Measurements from ENCODE around the gene CDCA8. TPM values are rescaled to one million over a fixed set of nuclear protein-coding genes. Genes with fewer than 3 reads are reported as not detected.

CDCA8 gene
- polyA plus RNA-seq, 4 donors, result 4.0 to 23.5 (median 7.6) TPM

- FAIRE-seq (no peak), DNase-seq (no peak)
- Histone ChIP-seq H3K27me3 (ENCODE audit: control insufficient read depth in 3 of 3, insufficient read depth in 3 of 3, low read length in 3 of 3) (peaks cover 0 to 2% (median 0%) of the 10 kb centered on the region in 3 donors), H3K27ac (ENCODE audit: low read depth in 1 of 3, low read length in 2 of 3) (no peak overlapping the region), H3K4me1 (ENCODE audit: control insufficient read depth in 3 of 3, insufficient read depth in 2 of 3, low read depth in 1 of 3, low read length in 2 of 3) (no peaks in the 10 kb centered on the region), H3K4me3 (ENCODE audit: low read depth in 1 of 3, low read length in 3 of 3) (no peak overlapping the region), H3K9me3 (ENCODE audit: control insufficient read depth in 2 of 2, insufficient read depth in 1 of 2, low read depth in 1 of 2, low read length in 1 of 2) (no peaks in the 10 kb centered on the region), H3K36me3 (ENCODE audit: control insufficient read depth in 3 of 3, insufficient read depth in 2 of 3, low read depth in 1 of 3, low read length in 3 of 3) (no peaks in the 10 kb centered on the region)
- WGBS, 3 donors, result 63 to 88% (median 86%) methylated on average over 19 of the region's 19 CpGs
Measured at GRCh38 chr1:37721565-37721964, 29.2 kb downstream of the CDCA8 start.

DNA sequence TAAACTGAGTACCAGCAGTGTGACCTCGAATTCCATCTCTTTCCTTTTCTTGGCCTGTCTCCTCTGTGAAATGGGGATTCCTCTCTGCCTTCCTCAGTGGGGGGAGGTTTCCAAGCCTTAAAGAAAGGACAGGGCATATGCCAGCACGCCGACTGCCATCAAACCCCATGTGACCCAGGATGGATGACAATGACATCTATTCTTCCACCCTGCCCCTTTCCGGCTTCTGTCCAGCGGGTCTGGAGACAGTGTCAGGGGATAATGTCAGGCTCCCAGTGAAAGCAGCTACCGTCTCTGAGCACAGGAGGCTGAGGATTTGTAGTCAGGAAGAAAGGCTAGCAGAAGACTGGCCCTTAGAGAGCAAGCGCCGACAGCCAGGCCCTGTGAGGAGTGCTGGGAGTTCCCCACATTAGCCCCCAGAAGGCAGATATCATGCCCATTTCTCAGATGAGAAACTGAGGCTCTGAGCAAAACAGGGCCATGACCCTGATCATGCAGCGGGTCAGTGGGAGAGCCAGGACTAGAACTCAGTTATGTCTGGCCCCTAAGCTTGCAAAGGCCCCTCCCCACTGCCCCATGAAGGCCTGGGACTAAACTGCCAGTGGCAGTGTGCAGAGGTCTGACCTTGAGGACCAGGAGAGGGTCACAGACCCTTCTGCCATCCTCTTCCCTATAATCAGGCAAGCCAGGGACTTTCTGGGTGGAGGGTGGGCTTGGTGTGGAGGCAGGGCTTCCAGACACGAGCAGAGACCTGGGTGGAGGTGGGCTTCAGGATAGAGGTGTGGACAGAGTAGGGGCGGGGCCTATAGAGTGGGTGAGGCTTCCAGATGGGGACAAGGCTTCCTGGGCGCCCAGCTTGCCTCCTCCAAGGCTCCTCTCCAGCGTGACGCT lies 30.1 kb downstream of the CDCA8 start:
- FAIRE-seq, result no peak

DNA sequence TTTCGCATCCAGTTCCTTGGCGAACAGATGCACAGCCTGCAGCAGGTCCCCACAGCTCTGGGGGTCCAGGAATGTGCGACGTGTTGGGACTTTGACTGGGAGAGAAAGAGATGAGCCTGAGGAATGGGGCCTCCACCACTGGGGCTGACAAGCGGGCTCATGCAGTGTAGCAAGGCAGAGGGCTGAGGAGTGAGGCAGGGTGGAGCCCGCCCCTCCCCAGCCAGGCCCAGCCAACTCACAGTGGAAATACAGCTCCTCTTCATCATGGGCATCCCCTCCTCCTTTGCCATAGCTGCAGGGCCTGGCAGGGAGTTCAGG lies 30.7 kb downstream of the CDCA8 start:
- no peak overlapping the region for H3K27ac ChIP-seq (ENCODE audit: low read depth in 1 of 3, low read length in 2 of 3)
- 87 to 91% (median 90%) methylated on average over 6 of the region's 6 CpGs for WGBS, 3 donors
- no peak for FAIRE-seq

More for the DNA sequence above, 30.1 kb downstream of the CDCA8 start:
- WGBS, 3 donors, result 82 to 90% (median 90%) methylated on average over 14 of the region's 14 CpGs
- no peaks in the 10 kb centered on the region for H3K9me3 ChIP-seq (ENCODE audit: control insufficient read depth in 2 of 2, insufficient read depth in 1 of 2, low read depth in 1 of 2, low read length in 1 of 2)
- no peak overlapping the region for H3K4me3 ChIP-seq (ENCODE audit: low read depth in 1 of 3, low read length in 3 of 3)
- H3K36me3 ChIP-seq (ENCODE audit: control insufficient read depth in 3 of 3, insufficient read depth in 2 of 3, low read depth in 1 of 3, low read length in 3 of 3), result no peaks in the 10 kb centered on the region
- H3K27ac ChIP-seq (ENCODE audit: low read depth in 1 of 3, low read length in 2 of 3), result no peak overlapping the region
- peaks cover 0 to 2% (median 0%) of the 10 kb centered on the region in 3 donors for H3K27me3 ChIP-seq (ENCODE audit: control insufficient read depth in 3 of 3, insufficient read depth in 3 of 3, low read length in 3 of 3)
- DNase-seq, result no peak
- no peaks in the 10 kb centered on the region for H3K4me1 ChIP-seq (ENCODE audit: control insufficient read depth in 3 of 3, insufficient read depth in 2 of 3, low read depth in 1 of 3, low read length in 2 of 3)

DNA sequence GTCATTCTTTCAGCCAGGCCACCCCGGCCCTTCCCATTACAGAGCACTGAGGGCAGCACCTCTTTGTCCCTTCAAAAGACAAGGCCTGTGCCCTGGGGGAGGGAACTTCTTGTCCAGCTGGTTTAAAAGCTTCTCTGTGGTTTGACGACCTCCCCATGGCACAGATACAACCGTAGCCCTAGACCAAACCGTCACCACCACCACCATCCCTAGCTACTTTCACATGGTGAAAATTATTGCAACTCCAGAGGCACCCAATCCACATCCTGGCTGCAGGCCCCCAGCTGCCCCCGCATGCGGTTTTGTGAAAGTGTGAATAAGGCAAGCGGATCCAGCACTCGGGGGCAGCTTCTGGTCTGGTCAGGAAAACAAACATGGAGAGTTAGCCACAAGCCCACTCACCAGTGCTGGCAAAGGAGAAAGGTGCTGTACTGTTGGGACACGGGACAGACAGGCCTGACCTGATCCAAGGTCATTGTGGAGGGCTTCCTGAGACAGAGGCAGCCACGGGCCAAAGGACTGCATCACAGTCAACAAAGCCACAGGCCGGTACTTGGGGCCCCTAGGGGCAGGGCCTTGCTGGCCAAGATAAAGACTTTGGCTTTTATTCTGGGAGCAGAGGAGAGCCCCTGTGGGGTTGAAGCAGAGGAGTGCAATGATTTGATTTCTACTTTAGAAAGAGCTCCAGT lies 31.2 kb downstream of the CDCA8 start:
- H3K4me1 ChIP-seq (ENCODE audit: control insufficient read depth in 3 of 3, insufficient read depth in 2 of 3, low read depth in 1 of 3, low read length in 2 of 3), result no peaks in the 10 kb centered on the region
- no peak for DNase-seq
- no peaks in the 10 kb centered on the region for H3K9me3 ChIP-seq (ENCODE audit: control insufficient read depth in 2 of 2, insufficient read depth in 1 of 2, low read depth in 1 of 2, low read length in 1 of 2)
- H3K27ac ChIP-seq (ENCODE audit: low read depth in 1 of 3, low read length in 2 of 3), result no peak overlapping the region
- WGBS, 3 donors, result 56 to 72% (median 67%) methylated on average over 11 of the region's 11 CpGs
- FAIRE-seq, result no peak
- H3K27me3 ChIP-seq (ENCODE audit: control insufficient read depth in 3 of 3, insufficient read depth in 3 of 3, low read length in 3 of 3), result peaks cover 0 to 2% (median 0%) of the 10 kb centered on the region in 3 donors
- H3K36me3 ChIP-seq (ENCODE audit: control insufficient read depth in 3 of 3, insufficient read depth in 2 of 3, low read depth in 1 of 3, low read length in 3 of 3), result no peaks in the 10 kb centered on the region
- no peak overlapping the region for H3K4me3 ChIP-seq (ENCODE audit: low read depth in 1 of 3, low read length in 3 of 3)

More for the DNA sequence above, 30.7 kb downstream of the CDCA8 start:
- peaks cover 0 to 2% (median 0%) of the 10 kb centered on the region in 3 donors for H3K27me3 ChIP-seq (ENCODE audit: control insufficient read depth in 3 of 3, insufficient read depth in 3 of 3, low read length in 3 of 3)
- no peak overlapping the region for H3K4me3 ChIP-seq (ENCODE audit: low read depth in 1 of 3, low read length in 3 of 3)
- no peaks in the 10 kb centered on the region for H3K4me1 ChIP-seq (ENCODE audit: control insufficient read depth in 3 of 3, insufficient read depth in 2 of 3, low read depth in 1 of 3, low read length in 2 of 3)
- H3K36me3 ChIP-seq (ENCODE audit: control insufficient read depth in 3 of 3, insufficient read depth in 2 of 3, low read depth in 1 of 3, low read length in 3 of 3), result no peaks in the 10 kb centered on the region
- no peak for DNase-seq
- H3K9me3 ChIP-seq (ENCODE audit: control insufficient read depth in 2 of 2, insufficient read depth in 1 of 2, low read depth in 1 of 2, low read length in 1 of 2), result no peaks in the 10 kb centered on the region

GRCh38 chr1:37724575-37724974 lies 32.3 kb downstream of the CDCA8 start:
- DNase-seq (no peak), FAIRE-seq (no peak)
- Histone ChIP-seq H3K27ac (ENCODE audit: low read depth in 1 of 3, low read length in 2 of 3) (no peak overlapping the region), H3K36me3 (ENCODE audit: control insufficient read depth in 3 of 3, insufficient read depth in 2 of 3, low read depth in 1 of 3, low read length in 3 of 3) (no peaks in the 10 kb centered on the region), H3K4me1 (ENCODE audit: control insufficient read depth in 3 of 3, insufficient read depth in 2 of 3, low read depth in 1 of 3, low read length in 2 of 3) (no peaks in the 10 kb centered on the region), H3K27me3 (ENCODE audit: control insufficient read depth in 3 of 3, insufficient read depth in 3 of 3, low read length in 3 of 3) (peaks cover 0 to 2% (median 0%) of the 10 kb centered on the region in 3 donors), H3K4me3 (ENCODE audit: low read depth in 1 of 3, low read length in 3 of 3) (no peak overlapping the region), H3K9me3 (ENCODE audit: control insufficient read depth in 2 of 2, insufficient read depth in 1 of 2, low read depth in 1 of 2, low read length in 1 of 2) (no peaks in the 10 kb centered on the region)
- 87 to 94% (median 88%) methylated on average over 6 of the region's 6 CpGs for WGBS, 3 donors

- Histone ChIP-seq H3K27ac (ENCODE audit: low read depth in 1 of 3, low read length in 2 of 3) (no peak overlapping the region), H3K9me3 (ENCODE audit: control insufficient read depth in 2 of 2, insufficient read depth in 1 of 2, low read depth in 1 of 2, low read length in 1 of 2) (no peaks in the 10 kb centered on the region), H3K27me3 (ENCODE audit: control insufficient read depth in 3 of 3, insufficient read depth in 3 of 3, low read length in 3 of 3) (peaks cover 0 to 2% (median 0%) of the 10 kb centered on the region in 3 donors), H3K36me3 (ENCODE audit: control insufficient read depth in 3 of 3, insufficient read depth in 2 of 3, low read depth in 1 of 3, low read length in 3 of 3) (no peaks in the 10 kb centered on the region), H3K4me3 (ENCODE audit: low read depth in 1 of 3, low read length in 3 of 3) (no peak overlapping the region), H3K4me1 (ENCODE audit: control insufficient read depth in 3 of 3, insufficient read depth in 2 of 3, low read depth in 1 of 3, low read length in 2 of 3) (no peaks in the 10 kb centered on the region)
- DNase-seq (no peak), FAIRE-seq (no peak)
- WGBS, 3 donors, result 80 to 87% (median 81%) methylated on average over 12 to 14 of the region's 14 CpGs
Measured at GRCh38 chr1:37725851-37726613, 33.7 kb downstream of the CDCA8 start.

GRCh38 chr1:37726751-37727585 lies 34.7 kb downstream of the CDCA8 start:
- no peak for DNase-seq
- WGBS, 3 donors, result 69 to 80% (median 73%) methylated on average over 15 of the region's 15 CpGs
- Histone ChIP-seq H3K4me1 (ENCODE audit: control insufficient read depth in 3 of 3, insufficient read depth in 2 of 3, low read depth in 1 of 3, low read length in 2 of 3) (peaks cover 0 to under 1% (median 0%) of the 10 kb centered on the region in 3 donors), H3K36me3 (ENCODE audit: control insufficient read depth in 3 of 3, insufficient read depth in 2 of 3, low read depth in 1 of 3, low read length in 3 of 3) (no peaks in the 10 kb centered on the region), H3K4me3 (ENCODE audit: low read depth in 1 of 3, low read length in 3 of 3) (no peak overlapping the region), H3K27me3 (ENCODE audit: control insufficient read depth in 3 of 3, insufficient read depth in 3 of 3, low read length in 3 of 3) (peaks cover 0 to 2% (median 0%) of the 10 kb centered on the region in 3 donors), H3K9me3 (ENCODE audit: control insufficient read depth in 2 of 2, insufficient read depth in 1 of 2, low read depth in 1 of 2, low read length in 1 of 2) (no peaks in the 10 kb centered on the region), H3K27ac (ENCODE audit: low read depth in 1 of 3, low read length in 2 of 3) (no peak overlapping the region)
- FAIRE-seq, result no peak

Data from small intestine (tissue), 7 donors.